HFF-Myc (cell line): Measurements from ENCODE around the gene DGKG.

Source experiments
- DNase-seq: peaks from one replicate; pipeline ENCODE4 v3.0.0-alpha.2; 2011; ENCODE audit warnings: low read depth; ENCODE audit errors: extremely low read depth
- H3K4me3 ChIP-seq: replicated peaks from 2 replicates; pipeline ENCODE4 v1.5.1; 2011; ENCODE audit warnings: low read depth, mild to moderate bottlenecking, control low read depth, low read length
- TF ChIP-seq, protein P1 (sequence below): IDR thresholded peaks from 2 replicates; pipeline ENCODE4 v1.5.1; 2012; ENCODE audit warnings: mild to moderate bottlenecking, low read depth, low read length, control low read depth; ENCODE audit errors: missing control alignments

Gene DGKG

DNA sequence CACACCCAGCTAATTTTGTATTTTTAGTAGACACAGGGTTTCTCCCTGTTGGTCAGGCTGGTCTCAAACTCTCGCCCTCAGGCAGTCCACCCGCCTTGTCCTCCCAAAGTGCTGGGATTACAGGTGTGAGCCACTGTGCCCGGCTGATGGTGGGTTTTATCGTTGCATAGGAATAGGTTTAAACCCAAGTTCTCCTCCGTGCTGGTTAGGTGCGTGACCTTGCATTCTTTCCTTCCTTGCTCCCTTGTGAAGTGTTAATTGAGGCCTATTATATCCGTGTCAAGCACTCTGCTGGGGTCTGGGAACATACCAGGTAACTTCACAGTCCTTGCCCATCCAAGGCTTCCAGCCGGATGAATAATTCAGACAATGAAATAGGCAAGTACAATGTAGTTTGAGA lies 233.9 kb downstream of the DGKG start:
- H3K4me3 ChIP-seq, result no peak overlapping the region
- TF ChIP-seq, protein P1, sequence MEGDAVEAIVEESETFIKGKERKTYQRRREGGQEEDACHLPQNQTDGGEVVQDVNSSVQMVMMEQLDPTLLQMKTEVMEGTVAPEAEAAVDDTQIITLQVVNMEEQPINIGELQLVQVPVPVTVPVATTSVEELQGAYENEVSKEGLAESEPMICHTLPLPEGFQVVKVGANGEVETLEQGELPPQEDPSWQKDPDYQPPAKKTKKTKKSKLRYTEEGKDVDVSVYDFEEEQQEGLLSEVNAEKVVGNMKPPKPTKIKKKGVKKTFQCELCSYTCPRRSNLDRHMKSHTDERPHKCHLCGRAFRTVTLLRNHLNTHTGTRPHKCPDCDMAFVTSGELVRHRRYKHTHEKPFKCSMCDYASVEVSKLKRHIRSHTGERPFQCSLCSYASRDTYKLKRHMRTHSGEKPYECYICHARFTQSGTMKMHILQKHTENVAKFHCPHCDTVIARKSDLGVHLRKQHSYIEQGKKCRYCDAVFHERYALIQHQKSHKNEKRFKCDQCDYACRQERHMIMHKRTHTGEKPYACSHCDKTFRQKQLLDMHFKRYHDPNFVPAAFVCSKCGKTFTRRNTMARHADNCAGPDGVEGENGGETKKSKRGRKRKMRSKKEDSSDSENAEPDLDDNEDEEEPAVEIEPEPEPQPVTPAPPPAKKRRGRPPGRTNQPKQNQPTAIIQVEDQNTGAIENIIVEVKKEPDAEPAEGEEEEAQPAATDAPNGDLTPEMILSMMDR, result no peak
- no peak for DNase-seq

GRCh38 chr3:186127463-186127862 lies 234.6 kb downstream of the DGKG start:
- TF ChIP-seq, protein P1, result no peak
- no peak for DNase-seq
- H3K4me3 ChIP-seq, result no peak overlapping the region

GRCh38 chr3:186125118-186125517 lies 236.9 kb downstream of the DGKG start:
- DNase-seq, result no peak
- H3K4me3 ChIP-seq, result no peak overlapping the region
- TF ChIP-seq, protein P1, result no peak

GRCh38 chr3:186124592-186124991 lies 237.4 kb downstream of the DGKG start:
- H3K4me3 ChIP-seq, result no peak overlapping the region
- DNase-seq, result no peak
- TF ChIP-seq, protein P1, result no peak

GRCh38 chr3:186123012-186123411 lies 239.0 kb downstream of the DGKG start:
- no peak for DNase-seq
- H3K4me3 ChIP-seq, result no peak overlapping the region
- TF ChIP-seq, protein P1, result no peak

DNA sequence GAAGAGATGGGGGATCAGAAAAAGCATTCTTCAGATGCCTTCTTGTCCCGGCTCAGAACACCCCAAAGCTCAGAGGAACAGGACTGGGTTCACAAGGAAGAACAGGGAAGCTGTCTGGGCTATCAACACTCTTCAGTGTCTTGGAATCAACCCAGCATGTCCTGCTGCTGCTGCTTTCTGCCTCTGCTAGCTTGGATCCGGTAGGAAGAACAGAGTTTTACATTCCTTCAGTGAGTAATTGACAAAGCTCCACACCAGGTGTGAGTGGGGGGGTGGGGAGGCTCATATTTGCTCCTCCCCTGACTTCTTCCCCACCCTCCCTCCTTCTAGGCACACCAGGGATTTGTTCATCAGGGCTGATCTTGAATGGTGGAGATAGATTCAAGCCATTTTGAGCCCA lies 240.1 kb downstream of the DGKG start:
- no peak for DNase-seq
- TF ChIP-seq, protein P1, result no peak

GRCh38 chr3:186121278-186121677 lies 240.8 kb downstream of the DGKG start:
- H3K4me3 ChIP-seq, result no peak overlapping the region
- no peak for DNase-seq
- TF ChIP-seq, protein P1, result no peak

More for the DNA sequence above, 240.1 kb downstream of the DGKG start:
- H3K4me3 ChIP-seq, result no peak overlapping the region
